Activated effector memory CD4-positive, alpha-beta T cell treated with Interleukin-2 at 50 U/mL for 16 hours (primary cell): ENCODE data around the gene SSX2IP.
A peak's percentile ranks its signal among the peaks of the same experiment; 100 is the strongest.
"Not testable (repeated sequence)": the region's sequence is repeated elsewhere in the genome, so short reads cannot be mapped to it uniquely, and the experiment has no call there.

Experiments
- DNase-seq: peaks from one replicate; pipeline ENCODE4 v3.0.0-alpha.2; 2020

Gene SSX2IP, protein sequence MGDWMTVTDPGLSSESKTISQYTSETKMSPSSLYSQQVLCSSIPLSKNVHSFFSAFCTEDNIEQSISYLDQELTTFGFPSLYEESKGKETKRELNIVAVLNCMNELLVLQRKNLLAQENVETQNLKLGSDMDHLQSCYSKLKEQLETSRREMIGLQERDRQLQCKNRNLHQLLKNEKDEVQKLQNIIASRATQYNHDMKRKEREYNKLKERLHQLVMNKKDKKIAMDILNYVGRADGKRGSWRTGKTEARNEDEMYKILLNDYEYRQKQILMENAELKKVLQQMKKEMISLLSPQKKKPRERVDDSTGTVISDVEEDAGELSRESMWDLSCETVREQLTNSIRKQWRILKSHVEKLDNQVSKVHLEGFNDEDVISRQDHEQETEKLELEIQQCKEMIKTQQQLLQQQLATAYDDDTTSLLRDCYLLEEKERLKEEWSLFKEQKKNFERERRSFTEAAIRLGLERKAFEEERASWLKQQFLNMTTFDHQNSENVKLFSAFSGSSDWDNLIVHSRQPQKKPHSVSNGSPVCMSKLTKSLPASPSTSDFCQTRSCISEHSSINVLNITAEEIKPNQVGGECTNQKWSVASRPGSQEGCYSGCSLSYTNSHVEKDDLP

DNA sequence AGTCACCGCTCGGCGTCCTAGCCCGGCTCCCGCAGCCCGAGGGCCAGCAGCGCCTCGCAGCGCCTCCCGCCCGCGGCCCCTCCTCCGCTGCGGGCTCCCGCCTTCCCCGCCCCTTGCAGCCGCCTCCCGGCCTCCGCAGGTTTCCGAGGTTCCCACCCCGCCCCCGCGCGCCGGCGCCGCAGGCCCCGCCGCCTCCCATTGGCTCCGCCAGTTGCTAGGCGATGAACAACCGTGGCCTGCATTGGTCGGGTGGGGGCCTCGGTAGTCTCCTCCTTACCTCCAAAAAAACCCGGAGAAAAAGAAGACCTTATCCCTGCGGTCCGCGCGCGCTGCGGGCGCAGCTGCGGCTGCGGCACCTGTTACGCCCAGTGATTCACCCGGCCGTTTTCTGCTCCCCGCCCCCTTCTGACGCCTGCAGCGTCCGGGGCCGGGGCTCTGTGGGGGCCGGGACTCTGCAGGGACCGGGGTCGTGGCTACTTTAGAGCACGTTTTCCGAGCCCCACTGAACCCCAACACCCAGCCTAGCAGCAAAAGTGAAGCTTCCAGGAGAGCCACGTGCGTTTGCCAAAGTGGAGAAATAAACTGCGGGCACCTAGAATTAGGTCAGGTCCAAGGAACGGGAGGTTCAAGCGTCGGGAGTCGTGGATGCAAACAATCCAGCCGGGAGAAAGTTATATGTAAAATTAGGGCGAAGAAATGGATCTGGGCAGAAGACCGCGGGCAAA lies at the start of gene SSX2IP:
TSS of gene SSX2IP (minus strand) at position 65 of the 725 bp plus-strand sequence. CDS start 19,242 bp downstream, outside the sequence.
- peak; percentile 99 for DNase-seq

DNA sequence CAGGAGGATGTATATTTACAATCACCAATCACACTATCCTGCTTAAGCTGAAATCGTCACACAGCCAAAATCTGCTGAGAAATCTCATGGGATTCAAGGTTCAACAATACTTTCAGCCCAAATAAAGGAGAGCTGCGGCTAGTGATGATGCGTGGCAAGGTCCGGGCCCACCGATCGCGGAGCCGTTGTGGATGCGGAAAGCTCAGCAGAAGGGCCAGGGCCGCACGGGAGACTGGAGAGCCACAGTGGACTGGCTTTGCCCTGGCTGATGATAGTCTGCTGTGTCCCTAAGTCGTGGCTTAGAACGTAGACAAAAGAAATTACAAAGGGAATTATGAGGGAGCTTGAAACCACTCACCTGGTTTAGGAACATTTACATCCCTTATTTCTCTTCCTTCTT lies 48.0 kb upstream of the SSX2IP start:
- no peak for DNase-seq

DNA sequence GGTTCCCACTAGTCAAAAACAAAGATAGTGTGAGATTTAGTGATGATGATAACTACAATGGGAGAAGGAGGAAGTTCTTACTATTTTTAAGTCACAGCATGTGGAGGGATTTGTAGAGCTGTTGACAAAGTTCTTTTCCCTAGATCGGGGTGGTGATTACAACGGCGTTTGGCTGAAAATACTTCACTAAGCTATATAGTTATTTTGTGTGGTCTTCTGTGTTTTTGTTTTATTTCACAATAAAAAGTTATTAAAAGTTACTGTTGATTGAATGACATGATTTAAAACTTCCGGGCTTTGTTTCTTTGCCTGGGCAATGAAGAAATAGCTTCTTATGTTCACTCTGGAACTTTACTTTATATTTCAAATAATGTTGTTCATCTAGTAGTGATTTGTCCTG lies 47.3 kb upstream of the SSX2IP start:
- no peak for DNase-seq

DNA sequence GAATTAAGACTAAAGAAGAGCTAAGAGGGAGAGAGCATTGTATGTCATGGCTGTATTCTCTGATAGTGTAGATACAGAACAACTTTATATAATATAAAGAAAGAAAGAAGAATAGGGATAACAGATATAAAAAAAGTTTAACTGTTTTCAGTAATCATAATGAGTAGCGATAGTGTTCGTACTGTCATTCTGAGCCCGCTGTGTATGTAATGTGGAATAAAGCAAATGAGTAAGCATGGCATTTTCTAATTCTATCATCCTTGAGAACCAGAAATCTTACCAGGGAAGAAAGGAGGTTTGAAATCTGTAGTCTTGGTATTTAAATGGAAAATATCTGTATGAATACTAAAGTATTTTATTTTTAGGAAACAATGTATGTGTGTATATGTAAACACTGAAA lies 46.7 kb upstream of the SSX2IP start:
- DNase-seq: no peak

DNA sequence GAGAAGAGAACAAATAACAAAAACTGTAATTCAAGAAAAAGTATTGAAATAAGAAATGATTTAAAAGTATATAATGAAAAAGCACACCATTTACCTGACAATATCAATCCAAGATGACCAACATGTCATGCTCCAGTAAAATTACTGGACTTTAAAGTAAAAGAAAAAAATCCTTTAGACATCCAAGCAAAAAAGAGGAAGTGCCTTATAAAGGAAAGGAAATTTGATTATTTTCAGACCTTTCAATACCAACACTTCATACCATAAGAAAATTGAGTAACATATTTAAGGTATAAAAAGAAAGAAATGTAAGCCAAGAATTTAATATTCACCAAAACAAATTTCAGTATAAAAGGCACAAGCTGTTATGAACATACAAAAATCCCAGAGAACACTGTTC lies 46.2 kb upstream of the SSX2IP start:
- no peak for DNase-seq

DNA sequence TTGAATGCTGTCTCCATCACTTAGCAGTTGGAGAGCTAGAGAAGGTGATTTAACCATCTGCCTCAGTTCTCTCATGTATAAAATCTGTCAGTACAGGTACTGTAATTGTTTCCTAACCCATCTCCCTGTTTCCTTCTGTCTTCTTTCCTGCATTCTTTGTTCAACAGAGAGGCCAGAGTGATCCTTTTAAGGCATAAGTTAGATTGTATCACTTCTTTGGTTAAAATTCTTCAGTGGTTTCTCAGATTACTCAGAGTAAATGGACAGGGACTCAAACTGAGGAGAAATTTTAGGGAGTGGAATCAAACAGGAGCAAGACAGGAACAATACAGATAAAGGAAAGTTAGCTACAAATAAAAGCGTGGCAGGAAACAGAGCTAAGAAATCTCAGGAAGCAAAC lies 45.2 kb upstream of the SSX2IP start:
- DNase-seq: no peak

DNA sequence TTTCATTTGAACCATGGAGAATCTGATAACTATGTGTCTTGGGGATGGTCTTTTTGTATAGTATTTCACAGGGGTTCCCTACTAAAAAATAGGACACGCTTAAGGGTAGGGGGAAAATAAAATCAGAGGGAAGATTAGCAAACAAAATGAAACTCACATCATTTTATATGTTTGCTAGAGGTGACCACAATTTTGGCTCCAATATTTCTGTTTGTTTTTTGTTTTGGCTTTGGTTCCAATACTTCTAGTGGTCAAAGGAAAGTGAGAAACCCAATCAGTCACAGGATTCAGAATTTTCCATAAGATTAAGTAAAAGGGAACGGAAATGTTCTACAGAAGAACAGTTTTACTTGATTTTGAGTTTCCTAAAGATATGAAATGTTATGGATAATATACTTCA lies 42.3 kb upstream of the SSX2IP start:
- no peak for DNase-seq

DNA sequence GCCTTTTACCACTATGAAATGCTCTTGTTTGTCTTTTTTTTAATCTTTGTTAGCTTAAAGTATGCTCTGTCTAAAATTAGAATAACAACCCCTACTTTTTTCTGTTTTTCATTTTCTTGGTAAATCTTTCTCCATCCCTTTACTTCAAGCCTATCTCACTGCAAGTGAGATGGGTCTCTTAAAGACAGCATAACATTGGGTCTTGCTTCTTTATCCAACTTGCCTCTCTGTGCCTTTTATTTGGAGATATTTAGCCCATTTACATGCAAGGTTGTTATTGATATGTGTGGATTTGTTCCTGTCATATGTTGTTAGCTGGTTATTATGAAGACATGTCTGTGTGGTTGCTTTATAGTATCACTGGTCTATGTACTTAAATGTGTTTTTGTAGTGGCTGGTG lies 41.3 kb upstream of the SSX2IP start:
- no peak for DNase-seq

DNA sequence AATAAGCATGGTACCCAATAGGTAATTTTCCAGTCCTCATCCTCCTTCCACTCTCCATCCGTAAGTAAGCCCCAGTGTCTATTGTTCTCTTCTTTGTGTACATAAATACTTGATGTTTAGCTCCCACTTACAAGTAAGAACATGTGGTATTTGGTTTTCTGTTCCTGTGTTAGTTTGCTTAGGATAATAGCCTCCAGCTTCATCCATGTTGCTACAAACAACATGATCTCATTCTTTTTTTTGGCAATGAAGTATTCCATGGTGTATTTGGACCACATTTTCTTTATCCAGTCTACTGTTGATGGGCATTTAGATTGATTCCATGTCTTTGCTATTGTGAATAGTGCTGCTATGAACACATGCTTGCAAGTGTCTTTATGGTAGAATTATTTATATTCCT lies 37.5 kb upstream of the SSX2IP start:
- not testable (repeated sequence) for DNase-seq

DNA sequence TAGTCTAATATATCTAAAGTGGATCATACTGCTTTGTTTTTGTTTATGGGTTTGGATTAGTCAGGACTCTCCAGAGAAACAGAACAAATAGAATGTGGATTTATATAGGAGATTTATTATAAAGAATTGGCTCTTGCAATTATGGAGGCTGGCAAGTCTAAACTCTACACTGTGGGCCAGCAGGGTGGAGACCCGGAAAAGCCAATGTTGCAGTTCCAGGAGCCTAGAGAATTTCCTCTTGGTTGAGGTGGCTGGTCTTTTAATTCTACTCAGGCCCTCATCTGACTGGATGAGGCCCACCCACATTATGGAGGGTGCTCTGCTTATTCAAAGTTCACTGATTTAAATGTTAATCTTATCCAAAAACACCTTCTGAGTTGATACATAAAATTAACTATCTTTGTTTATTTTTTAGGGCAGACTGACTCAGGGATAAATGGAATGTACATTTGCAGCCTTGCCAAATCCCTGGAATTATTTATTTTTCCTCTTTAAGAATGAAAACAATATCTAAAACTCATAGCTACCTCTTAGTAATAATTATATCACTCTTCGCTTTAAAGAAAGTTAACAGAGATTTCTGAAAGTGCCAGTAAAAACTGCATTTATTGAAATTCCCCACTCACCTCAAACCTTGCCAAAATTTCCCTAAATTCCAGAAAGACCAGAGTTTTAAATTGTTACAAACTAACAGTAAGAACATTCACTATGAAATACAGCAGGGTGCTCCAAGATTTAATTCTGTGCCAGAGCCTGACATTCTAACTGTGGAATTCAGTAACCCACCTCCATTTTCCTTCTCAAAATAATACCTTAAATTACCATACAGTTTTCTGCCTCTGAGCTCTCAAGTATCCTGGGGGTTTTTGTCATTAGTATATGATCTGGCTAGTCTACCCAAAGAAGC lies 36.6 kb upstream of the SSX2IP start:
- DNase-seq: no peak

DNA sequence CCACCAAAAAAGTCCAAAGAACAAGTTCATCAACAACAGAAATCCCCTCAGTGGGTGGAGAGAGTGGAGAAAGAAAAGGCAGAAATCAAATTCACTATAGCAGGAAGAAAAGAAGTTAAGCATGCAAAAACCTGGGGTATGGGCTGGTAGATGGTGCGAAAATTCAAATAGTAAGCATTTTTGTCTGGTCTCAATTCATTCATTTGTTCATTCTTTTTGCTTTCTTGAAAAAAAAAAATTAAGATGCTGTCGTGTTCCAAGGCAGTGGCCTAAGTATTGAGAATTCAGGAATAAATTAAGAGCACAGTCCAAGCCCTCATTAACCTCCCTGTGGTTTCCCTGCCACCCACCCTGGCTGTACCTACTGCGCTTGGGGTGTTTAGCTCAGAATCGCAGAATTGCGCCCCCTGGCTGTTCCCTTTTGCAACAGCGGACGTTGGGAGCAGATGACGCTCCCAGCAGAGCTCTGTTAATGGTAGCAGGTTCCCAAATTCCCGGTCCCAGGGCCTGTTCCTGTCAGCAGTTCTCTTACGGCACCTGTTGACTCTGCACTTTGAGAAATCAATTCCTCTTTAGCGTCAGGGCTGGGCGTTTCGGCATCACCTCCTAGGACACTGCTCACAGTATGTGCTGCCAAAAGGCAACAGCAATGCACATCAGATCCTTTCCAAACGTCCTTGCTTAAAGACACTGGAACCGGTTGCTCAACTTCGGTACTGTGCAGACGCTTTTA lies 34.0 kb upstream of the SSX2IP start:
- DNase-seq: peak; percentile 20

DNA sequence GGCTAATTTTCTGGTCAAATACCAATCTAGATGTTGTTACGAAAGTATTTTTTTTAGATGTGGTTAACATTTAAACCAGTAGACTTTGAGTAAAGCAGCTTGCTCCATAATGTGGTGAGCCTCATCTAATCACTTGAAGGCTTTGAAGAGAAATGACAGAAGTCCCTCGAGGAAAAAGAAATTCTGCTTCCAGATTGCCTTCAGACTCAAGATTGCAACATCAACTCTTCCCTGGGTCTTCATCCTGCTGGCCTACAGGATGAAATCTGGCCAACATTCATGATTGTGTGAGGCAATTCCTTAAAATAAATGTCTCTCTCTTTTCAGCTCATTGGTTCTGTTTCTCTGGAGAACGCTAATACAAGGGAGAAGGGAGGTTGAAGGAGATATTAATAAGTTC lies 32.5 kb upstream of the SSX2IP start:
- DNase-seq: no peak

DNA sequence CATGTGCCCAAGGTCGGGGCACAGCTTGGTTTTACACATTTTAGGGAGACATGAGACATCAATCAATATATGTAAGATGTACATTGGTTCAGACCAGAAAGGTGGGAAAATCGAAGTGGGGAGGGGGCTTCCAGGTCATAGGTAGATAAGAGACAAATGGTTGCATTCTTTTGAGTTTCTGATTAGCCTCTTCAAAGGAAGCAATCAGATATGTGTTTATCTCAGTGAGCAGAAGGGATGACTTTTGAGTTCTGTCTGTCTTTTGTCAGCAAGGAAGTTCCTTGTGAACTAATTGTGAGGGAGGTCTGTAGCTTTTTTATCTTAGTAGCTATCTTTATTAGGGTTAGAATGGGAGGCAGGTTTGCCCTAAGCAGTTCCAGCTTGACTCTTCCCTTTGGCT lies 31.6 kb upstream of the SSX2IP start:
- not testable (repeated sequence) for DNase-seq

DNA sequence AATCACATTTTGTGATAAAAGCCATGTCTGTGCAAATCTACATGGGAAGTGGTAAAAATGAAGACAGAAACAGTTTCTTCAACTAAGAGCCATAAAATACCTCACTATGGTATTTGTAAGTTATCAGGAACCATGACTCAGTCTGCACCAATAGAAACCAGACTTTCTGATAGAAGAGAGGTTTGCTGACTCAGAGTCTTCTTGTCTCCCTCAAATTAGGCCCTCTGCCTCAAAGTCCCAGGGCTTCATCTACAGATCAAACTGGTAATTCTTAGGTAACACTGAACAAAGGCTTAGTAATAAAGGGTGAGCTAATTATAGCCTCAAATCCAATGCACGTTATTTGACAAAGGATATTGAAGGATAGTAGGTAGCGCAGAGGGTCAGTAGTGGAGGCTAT lies 30.9 kb upstream of the SSX2IP start:
- no peak for DNase-seq

DNA sequence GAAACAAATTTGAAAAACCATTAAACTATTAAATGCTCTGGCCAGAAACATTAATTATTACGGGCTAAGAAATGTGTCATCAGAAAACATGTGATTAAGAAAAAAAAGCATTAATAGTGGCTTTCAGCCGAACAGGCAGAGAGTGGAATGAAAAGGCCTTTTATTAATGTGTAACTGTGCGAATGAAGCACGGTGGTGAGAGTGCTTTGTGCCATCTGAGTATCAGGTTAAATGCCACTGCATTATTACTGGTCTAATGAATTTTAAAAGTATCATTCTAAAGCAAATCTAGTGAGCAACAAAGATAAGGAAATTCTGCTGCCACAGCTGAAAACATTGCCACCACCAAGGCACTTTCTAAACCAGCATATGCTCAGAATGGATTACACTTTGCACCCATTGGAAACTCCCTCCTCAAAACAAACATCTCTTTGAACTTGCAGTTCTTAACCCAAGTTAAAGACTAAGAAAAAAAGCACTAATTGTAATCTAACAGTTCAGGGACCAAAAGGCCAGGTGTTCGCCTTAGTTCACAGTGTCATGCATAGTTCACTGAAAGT lies 30.0 kb upstream of the SSX2IP start:
- no peak for DNase-seq

DNA sequence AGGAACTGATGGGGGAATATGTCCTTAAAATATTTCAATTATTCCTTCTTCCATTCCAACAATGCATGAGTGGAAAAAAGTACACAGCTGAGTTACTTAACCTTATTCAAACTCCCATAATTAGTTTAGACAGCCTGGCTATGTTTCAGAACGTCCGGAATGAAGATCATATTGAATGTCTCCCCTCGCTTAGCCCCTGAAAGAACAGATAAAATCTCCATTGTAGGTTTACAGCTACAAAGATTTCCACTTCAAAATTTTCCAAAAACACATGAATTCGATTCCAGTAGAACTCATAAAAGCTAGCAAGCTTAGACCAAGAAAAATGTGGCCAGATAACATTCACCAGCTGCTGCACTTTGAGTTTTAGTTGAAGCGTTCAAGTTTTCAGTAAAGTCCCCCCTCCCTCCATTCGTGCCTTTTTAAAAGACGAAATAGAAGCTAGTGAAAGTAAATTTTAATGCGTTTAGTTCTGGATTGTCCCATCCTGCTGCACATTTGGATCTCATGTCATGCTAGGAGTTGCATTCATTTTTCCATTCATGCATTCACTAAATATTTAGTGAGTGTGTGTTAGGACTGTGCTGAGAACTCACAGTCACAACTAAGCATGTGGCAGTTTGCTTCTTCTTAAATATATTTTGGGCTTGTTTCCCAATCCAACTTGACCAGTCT lies 29.4 kb upstream of the SSX2IP start:
- DNase-seq: no peak

DNA sequence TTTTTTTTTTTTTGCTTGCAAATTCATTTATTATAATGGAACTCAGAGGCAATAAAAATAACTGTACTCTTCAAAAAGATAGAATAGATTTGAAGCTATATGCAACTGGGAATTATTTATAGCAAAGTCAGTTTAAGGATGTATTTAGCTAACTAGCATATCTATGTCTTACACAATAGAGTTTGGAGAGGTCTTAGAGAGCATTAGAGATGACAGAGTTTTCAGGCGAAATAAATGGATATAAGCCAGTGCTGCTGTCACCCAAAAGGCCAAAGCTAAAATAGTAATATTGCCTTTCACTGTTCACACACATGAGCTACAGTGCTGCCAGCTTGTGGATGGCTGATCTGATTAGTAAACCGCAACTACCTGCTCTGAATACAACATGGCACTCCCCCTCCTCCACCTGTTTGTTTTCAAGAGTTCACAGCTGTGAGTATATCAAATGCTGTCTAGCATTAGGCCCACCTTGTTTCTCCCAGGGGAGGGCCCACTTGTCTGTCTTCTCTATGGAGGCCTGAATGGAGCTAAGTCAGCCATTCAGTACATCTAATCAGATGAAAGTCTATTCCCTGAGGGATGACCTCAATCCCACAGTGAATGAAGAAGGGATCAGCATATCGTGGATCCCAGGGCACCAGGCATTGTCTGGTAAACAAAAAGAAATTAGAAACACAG lies 25.2 kb upstream of the SSX2IP start:
- no peak for DNase-seq

DNA sequence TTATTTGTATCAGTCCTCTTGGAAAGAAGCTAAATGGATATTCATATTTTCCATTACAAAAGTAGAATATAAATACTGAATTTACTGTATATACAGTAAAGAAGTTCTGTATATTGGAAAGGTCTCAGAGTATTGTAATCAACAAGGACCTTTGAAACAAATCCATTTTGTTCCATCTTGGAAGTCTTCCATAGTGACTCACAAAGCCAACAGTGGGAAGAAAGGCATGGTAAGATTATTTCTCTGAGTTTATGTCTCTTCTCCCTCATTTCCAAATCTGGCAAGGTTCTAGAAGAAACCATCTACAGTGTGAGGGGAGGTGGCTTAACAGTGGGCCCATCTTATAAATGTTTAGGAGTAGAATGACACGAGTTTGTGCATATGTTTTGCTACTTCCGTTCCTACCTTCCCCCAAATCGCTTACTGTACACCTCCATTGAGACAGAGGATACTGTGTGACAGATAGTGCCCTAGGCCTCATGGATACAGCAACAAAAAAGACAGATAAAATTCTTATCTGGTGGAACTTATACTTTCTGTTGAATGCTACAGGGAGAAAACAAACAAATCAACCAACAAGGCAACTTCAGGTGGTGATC lies 22.1 kb upstream of the SSX2IP start:
- no peak for DNase-seq

DNA sequence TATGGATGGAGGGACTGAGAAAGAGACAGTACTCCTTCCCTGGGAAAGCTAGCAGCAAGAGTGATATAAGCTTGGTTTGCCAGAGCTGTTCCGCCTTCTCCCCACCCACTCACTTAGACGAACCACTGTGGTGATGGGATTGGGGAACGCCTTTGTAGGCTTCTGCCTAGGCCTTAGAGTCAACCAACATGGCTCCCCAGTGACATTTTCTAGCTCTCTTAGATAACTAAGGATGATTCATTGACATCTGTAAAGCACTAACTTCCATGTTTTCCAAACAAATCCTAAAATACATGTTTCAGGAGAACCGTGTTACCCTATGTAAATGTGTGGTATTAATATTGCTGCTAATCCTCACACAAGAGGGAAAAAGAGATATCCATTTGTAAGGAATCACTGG lies 21.6 kb upstream of the SSX2IP start:
- DNase-seq: no peak

DNA sequence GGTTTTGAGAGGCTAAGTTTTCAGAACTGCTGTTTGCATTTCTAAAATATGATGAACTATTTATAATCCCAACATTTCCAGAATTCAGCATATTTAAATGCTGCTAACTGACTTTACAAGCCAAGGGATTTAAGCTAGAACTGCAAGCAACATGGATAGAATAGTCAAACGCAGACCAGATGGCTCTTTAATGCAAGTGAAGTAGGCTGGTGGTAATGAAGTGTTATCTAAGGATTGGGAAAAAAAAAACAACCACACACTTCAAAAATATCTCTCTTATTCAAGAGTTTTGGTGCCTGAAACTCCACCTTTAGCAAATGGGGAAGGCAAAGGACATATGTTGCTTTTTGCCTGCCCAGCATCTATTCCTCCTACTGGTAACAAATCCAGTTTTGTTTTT lies 20.9 kb upstream of the SSX2IP start:
- no peak for DNase-seq
